ENCODE measurements around the gene NUDT1. TPM values are rescaled to one million over a fixed set of nuclear protein-coding genes. Genes with fewer than 3 reads are reported as not detected.

NUDT1 gene
- total RNA-seq, 2 experiments from 2014 or later, result 85.2 to 87.5 TPM

DNA sequence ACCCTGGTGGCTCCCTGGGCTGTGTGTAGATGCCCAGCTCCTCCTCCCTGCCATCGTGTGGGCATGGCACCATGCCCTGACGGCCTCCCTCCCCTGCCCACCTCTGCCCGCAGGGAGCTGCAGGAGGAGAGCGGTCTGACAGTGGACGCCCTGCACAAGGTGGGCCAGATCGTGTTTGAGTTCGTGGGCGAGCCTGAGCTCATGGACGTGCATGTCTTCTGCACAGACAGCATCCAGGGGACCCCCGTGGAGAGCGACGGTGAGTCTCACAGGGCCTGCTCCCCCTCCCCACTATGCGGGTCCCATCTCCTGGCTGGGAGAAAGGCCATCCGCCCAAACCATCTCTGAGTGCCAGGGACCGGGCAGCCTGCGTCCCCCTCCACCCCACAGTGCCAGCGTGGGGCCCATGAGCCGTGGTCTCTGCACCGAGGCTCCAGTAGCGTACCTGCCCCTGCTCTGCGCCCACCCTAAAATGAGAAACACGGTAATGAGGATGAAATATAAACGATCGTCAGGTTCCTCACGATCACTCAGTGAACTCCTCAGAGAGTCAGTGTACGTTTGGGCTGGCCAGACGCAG is 7.8 kb downstream of the NUDT1 start:
- no peak for DNase-seq
- POLR2A ChIA-PET, result interaction anchor here (2.3 kb wide), 1 partner anchor 18 kb away, joined by 6 read pairs; no protein-coding TSS in a partner anchor
- Mint-ChIP-seq H3K4me3 (no peak overlapping the region), H3K27ac (peak overlapping the region; percentile 62), H3K27me3 (no peaks in the 10 kb centered on the region), H3K36me3 (ENCODE audit: low read depth) (peaks cover 16% of the 10 kb centered on the region), H3K9me3 (no peaks in the 10 kb centered on the region), H3K4me1 (peaks cover 36% of the 10 kb centered on the region)
- CTCF ChIA-PET, result interaction anchor here (0.6 to 2.3 kb wide), 2 partner anchors 34 to 98 kb away, joined by 3 to 17 read pairs; no protein-coding TSS in a partner anchor

DNA sequence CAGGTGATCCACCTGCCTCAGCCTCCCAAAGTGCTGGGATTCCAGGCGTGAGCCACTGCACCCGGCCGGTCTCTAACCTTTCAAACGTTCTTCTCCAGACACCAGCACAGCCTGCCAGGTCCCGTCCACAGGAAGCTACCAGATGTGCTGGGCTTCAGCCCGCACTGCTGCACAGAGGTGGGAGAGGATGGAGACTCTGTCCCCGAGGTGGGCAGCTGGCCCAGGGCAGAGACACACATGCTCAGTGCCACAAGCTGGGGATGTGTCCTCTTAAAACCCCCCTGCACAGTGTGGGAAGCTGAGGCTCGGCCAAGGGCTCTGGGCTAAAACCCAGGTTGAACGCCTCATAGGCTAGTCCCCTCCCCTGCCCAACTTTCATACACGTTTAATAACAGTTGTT is 9.4 kb downstream of the NUDT1 start:
- H3K27ac Mint-ChIP-seq, result no peak overlapping the region
- ChIA-PET CTCF (interaction anchor here (1.3 kb wide), 1 partner anchor 97 kb away, joined by 3 read pairs; no protein-coding TSS in a partner anchor), POLR2A (interaction anchor here (1.0 kb wide), 1 partner anchor 9 kb away, joined by 5 read pairs; the partner anchor contains the start of genes MRM2 and NUDT1)
- H3K9me3 Mint-ChIP-seq, result no peaks in the 10 kb centered on the region
- no peaks in the 10 kb centered on the region for H3K27me3 Mint-ChIP-seq
- no peak for DNase-seq
- H3K36me3 Mint-ChIP-seq (ENCODE audit: low read depth), result peaks cover 12% of the 10 kb centered on the region
- H3K4me3 Mint-ChIP-seq, result no peak overlapping the region
- peaks cover 34% of the 10 kb centered on the region for H3K4me1 Mint-ChIP-seq

DNA sequence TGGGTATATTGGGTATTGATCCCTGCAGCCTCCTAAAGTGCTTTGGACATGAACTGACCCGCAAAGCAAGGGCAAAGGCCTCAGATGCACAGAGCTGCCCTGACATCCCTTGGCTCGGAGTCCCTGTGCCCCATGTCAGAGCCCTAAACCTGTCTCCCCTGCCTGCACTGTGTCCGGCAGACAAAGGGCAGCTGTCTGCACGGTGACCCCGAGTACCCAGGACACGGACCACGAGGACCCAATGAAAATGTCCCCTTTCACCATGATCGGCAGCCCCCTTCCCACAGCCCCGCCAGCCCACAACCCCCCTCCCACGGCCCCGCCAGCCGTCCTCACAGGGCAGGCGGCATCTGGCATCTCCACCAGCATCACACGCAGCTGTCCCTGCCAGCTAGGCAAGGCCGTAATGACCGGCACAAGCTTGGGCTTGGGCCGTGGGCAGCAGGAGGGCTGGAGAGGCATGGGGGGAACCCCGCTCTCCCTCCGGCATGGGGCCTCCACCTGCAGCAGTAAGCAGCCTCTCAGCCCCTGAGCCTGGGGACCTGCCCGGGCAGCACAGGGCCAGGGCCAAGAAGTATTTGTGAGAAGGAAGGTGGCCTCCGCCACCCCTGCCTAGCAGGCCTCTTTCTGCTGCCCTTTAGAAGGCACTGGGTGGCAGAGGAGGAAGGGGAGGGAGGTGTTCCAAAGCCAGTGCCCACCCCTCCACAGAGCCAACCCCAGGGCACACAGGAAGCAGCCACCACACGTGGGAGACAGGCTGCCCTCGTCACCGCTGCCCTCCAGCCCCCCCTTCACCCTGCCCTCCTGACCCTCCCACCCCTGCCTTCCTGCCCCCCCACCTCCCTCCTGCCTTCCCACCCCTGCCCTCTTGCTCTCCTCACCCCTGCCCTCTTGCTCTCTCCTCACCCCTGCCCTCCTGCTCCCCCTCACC is 10.1 kb downstream of the NUDT1 start:
- POLR2A ChIA-PET, result no interaction called here
- Mint-ChIP-seq H3K36me3 (ENCODE audit: low read depth) (peaks cover 12% of the 10 kb centered on the region), H3K27ac (no peak overlapping the region), H3K27me3 (no peaks in the 10 kb centered on the region), H3K4me3 (no peak overlapping the region), H3K9me3 (no peaks in the 10 kb centered on the region), H3K4me1 (peaks cover 34% of the 10 kb centered on the region)
- CTCF ChIA-PET, result interaction anchor here (1.3 kb wide), 1 partner anchor 96 kb away, joined by 3 read pairs; no protein-coding TSS in a partner anchor
- DNase-seq, result no peak

DNA sequence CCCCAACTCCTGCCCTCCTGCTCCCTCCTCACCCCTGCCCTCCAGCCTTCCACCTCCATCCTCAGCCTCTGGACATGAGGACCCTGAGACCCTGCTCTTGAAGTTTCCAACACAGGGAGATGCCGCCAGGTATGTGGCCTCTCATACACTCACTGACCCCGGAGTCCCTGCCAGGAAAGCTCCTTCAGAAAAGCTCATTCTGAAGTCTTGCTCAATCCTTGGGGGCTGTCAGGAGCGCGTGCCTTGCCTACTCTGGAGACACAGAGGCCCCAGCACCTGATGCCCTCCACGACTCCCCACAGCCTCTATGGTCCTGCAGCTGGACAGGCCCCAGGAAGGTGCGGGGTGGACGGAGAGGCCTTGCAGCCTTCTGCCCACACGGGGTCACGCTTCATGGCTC is 11.0 kb downstream of the NUDT1 start:
- Mint-ChIP-seq H3K27ac (no peak overlapping the region), H3K4me3 (no peak overlapping the region), H3K27me3 (no peaks in the 10 kb centered on the region), H3K9me3 (no peaks in the 10 kb centered on the region), H3K4me1 (peaks cover 32% of the 10 kb centered on the region), H3K36me3 (ENCODE audit: low read depth) (peaks cover 12% of the 10 kb centered on the region)
- no peak for DNase-seq
- ChIA-PET POLR2A (no interaction called here), CTCF (no interaction called here)

DNA sequence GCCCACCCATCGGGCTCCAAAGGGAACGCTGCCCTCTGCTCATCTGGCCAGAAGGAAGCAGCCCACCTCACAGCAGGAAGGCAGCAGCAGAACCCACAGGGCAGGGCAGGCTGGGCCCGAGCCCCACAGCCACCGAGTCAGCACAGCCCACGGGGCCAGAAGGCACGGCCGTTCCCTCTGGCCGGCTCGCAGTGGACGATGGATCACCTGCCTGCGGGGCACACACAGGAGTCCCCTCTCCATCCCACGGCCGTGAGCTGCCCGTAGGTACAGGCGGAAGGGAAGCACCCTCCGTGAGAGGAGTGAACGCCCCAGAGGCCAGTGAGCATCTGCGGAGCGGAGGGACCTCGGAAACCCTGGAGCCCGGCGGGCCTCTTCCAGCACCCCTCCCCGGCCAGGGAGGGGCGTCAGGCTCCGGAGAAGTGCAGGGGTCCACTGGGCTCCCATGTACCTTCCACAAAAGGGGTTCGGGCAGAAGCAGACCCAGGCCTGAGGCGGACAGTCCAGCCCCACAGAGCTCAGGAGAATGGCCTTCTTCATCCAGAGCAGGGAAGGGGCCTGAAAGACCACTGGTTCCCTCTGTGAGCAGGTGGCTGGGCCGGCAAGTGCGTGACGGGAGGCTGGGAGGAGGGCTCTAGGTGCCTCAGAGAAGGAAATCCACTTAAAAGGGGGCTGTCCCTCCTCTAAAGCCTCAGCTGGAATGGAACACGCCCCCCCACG is 11.7 kb downstream of the NUDT1 start:
- H3K9me3 Mint-ChIP-seq, result no peaks in the 10 kb centered on the region
- POLR2A ChIA-PET, result no interaction called here
- CTCF ChIA-PET, result no interaction called here
- no peak overlapping the region for H3K27ac Mint-ChIP-seq
- peaks cover 12% of the 10 kb centered on the region for H3K36me3 Mint-ChIP-seq (ENCODE audit: low read depth)
- peaks cover 28% of the 10 kb centered on the region for H3K4me1 Mint-ChIP-seq
- H3K4me3 Mint-ChIP-seq, result no peak overlapping the region
- no peak for DNase-seq
- no peaks in the 10 kb centered on the region for H3K27me3 Mint-ChIP-seq

DNA sequence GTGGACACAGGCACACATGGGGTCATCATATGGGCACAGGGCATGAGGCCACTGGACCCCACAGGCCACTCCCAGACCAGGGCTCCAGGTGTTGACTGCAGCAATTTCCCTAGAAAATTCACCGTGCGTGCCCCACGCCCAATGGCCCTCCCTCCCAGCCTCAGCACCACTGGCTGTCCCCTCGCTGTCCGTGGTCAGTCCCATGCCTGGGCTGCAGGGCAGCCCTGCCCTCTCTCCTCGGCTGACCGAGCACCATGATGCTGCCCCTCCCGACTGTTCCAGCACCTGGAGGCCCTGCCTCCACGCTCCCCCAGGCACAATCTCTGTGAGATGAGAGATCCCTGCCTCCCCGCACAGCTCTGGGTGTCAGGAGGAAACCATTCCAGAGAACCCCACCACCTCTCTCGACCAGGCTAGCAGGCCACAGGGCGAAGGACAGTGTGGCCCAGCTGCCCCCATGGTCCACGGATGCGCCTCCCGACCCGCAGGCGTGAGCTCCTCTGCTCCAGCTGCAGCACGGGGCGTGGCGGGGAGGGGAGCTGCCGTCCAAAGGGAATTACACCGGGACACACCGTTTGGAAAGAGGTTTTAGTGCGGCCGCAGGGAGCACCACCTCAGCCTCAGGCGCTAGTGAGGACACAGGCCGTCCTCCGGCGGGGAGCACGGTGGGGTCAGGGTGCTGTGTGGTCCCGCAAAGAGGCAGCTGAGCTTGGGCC is 12.6 kb downstream of the NUDT1 start:
- Mint-ChIP-seq H3K4me3 (no peak overlapping the region), H3K4me1 (peaks cover 19% of the 10 kb centered on the region), H3K36me3 (ENCODE audit: low read depth) (peaks cover 5% of the 10 kb centered on the region), H3K9me3 (no peaks in the 10 kb centered on the region), H3K27ac (no peak overlapping the region), H3K27me3 (no peaks in the 10 kb centered on the region)
- CTCF ChIA-PET, result no interaction called here
- POLR2A ChIA-PET, result interaction anchor here (1.0 kb wide), 1 partner anchor 372 kb away, joined by 3 read pairs; no protein-coding TSS in a partner anchor
- DNase-seq, result no peak

DNA sequence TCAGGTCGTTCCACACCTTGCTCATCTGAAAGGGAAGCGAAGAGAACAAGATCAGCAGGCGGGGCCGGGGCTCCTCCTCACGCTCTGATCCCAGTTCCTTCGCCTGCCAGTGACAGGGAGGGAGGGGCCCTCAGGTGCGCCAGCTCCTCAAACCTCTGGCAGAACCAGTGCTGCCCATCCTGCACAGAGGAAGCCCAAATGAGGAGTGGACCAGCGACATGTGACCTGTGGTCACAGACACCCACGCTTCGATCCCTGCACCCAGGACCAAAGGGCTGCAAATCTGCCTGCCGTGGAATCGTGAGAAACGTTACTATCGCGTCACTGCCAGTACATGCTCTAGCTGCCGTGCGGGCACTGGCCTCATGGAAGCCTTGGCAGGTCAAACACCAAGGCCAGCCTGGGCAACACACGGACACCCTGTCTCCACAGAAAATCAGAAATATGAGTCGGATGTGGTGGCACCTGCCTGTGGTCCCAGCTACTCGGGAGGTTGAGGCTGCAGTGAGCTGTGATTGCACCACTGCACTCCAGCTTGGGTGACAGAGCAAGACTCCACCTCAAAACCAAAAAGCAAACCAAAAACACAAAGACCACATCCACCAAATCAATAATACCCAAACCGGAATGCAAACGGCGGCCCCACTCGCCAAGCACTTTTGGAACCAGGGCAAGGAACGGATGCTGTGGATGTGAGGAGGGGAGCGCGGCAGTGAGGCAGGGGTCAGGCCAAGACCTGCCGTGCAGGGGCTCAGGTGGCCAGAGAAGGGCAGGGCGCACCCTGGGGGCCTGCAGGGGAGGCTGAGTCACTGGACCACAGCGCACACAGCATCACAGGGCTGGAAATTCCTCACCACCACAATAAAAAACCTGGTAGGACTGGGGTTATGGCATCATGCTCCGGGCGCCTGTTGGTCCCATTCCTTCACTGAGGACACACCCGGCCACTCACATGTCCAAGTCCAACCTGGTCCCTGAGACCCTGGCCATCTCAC is 13.4 kb downstream of the NUDT1 start:
- Mint-ChIP-seq H3K4me1 (peaks cover 13% of the 10 kb centered on the region), H3K36me3 (ENCODE audit: low read depth) (peaks cover 3% of the 10 kb centered on the region), H3K27me3 (no peaks in the 10 kb centered on the region), H3K27ac (no peak overlapping the region), H3K9me3 (no peaks in the 10 kb centered on the region), H3K4me3 (no peak overlapping the region)
- no peak for DNase-seq
- ChIA-PET POLR2A (interaction anchor here (1.0 kb wide), 1 partner anchor 373 kb away, joined by 3 read pairs; no protein-coding TSS in a partner anchor), CTCF (interaction anchor here (0.9 kb wide), 1 partner anchor 92 kb away, joined by 3 read pairs; no protein-coding TSS in a partner anchor)

DNA sequence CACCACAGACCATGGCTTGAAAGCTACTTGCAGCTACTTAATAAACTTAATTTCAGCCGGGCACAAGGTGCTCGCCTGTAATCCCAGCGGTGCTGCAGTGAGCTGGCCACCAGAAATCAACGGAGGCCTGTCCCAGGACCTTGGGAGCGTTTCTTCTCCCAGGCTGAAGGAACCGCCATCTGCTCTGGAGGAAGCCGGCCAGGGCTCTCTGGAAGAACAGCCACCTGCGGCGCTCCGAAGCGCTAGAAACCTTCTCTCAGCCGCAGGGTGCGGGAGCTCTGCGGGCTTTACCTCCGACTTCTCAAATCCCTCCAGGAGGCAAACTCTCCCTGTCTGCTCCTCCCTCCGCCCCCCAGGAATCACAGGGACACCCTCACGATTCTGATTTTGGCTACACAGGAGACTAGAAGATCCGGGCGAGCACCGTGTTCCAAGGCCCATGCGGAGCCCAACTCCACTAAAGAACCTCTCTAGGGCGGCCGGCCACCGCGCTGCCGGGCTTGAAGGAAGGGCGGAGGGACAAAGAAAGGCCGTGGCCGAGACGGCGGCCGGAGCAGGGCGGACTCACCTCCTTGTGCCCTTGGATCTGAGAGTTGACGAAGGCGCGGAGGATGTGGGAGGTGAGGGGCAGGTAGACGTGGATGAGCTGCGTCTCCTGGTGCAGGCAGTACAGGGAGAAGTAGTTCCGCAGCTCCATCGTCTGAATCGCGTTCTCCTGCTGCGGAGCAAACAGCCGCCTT is 14.4 kb downstream of the NUDT1 start:
- H3K27ac Mint-ChIP-seq, result no peak overlapping the region
- no peak overlapping the region for H3K4me3 Mint-ChIP-seq
- POLR2A ChIA-PET, result interaction anchor here (0.9 kb wide), 1 partner anchor 14 kb away, joined by 3 read pairs; the partner anchor contains the start of genes MRM2 and NUDT1

DNA sequence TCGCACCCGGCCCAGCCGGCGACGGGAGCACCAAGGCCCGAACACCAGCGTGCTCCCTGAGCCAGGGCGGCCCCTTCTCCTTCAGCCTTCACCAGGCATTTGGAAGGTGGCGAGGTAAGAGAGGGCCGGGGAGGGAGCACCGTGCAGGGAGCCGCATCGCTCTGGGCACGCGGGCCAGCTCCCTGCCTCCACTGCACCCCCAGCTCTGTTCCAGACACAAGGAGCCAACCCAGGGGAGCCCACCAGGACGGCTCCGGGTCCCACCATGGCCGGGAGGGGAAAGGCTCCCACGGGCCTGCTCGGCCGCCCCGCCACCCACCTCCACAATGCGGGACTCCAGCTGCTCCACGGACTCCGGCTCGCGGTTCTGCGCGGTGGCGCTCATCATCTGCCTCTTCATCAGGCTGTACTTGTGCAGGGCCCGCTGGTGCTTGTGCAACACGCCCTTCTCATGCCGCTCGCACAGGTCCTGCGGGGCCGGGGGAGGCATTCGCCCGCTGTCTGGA is 15.1 kb downstream of the NUDT1 start:
- no peak for DNase-seq
- H3K4me1 Mint-ChIP-seq, result peaks cover 11% of the 10 kb centered on the region
- H3K9me3 Mint-ChIP-seq, result no peaks in the 10 kb centered on the region
- H3K4me3 Mint-ChIP-seq, result no peak overlapping the region
- H3K27me3 Mint-ChIP-seq, result no peaks in the 10 kb centered on the region
- ChIA-PET POLR2A (interaction anchor here (0.9 kb wide), 1 partner anchor 15 kb away, joined by 3 read pairs; the partner anchor contains the start of genes MRM2 and NUDT1), CTCF (no interaction called here)
- H3K27ac Mint-ChIP-seq, result no peak overlapping the region
- no peaks in the 10 kb centered on the region for H3K36me3 Mint-ChIP-seq (ENCODE audit: low read depth)

More for the DNA sequence above, 14.4 kb downstream of the NUDT1 start:
- CTCF ChIA-PET, result interaction anchor here (0.9 kb wide), 1 partner anchor 91 kb away, joined by 3 read pairs; no protein-coding TSS in a partner anchor
- no peak for DNase-seq
- Mint-ChIP-seq H3K36me3 (ENCODE audit: low read depth) (no peaks in the 10 kb centered on the region), H3K9me3 (no peaks in the 10 kb centered on the region), H3K27me3 (no peaks in the 10 kb centered on the region), H3K4me1 (peaks cover 12% of the 10 kb centered on the region)

DNA sequence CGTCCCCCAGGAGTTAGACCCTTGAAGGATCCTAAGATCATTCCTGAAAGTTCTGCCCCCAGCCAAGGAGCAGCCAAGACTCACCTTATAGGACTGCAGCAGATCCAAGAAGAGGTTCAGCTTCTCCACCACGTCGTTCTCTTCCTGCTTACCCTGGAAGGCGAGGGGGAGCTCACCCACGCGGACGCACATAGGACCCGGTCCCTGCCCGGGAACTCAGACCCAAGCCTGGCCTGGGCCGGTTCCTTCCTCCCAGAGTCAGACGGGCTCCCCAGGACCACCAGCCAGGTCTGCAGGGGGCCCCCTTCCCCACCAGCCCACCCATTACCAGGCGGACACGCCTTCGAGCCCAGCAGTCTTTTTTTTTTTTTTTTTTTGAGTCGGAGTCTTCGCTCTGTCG is 15.6 kb downstream of the NUDT1 start:
- no peak for DNase-seq
- Mint-ChIP-seq H3K4me3 (no peak overlapping the region), H3K9me3 (no peaks in the 10 kb centered on the region), H3K36me3 (ENCODE audit: low read depth) (no peaks in the 10 kb centered on the region), H3K4me1 (peaks cover 11% of the 10 kb centered on the region), H3K27me3 (no peaks in the 10 kb centered on the region), H3K27ac (no peak overlapping the region)
- ChIA-PET POLR2A (no interaction called here), CTCF (interaction anchor here (0.7 kb wide), 2 partner anchors 43 to 89 kb away, joined by 3 to 6 read pairs; no protein-coding TSS in a partner anchor)

Measured in activated CD4-positive, alpha-beta memory T cell treated with anti-CD3 and anti-CD28 coated beads, Interleukin-2, amount 10 ng/mL, durations not matched to agents 7 days and 5 days (primary cell).